DND-41 (cell line): ENCODE measurements around the gene NAT9.

Experiments used
- ATAC-seq: fragments of 200-7000 bp; cut with Tn5 transposase; 3 replicates; pipeline ENCODE4 v1.9.1; 2021; ENCODE audit warnings: low read depth; ENCODE audit not compliant: insufficient read depth
- DNase-seq: peaks from one replicate; pipeline ENCODE4 v3.0.0-alpha.2; 2020
- H2AFZ ChIP-seq: 2 replicates; pipeline ENCODE4 v1.6.0; 2012; ENCODE audit warnings: low read depth, low read length
- H3K27ac ChIP-seq: 2 replicates; pipeline ENCODE4 v1.5.1; 2012; ENCODE audit warnings: low read length, inconsistent platforms
- H3K27me3 ChIP-seq: fragments of 200-600 bp; sonication (generic); 2 replicates; pipeline ENCODE4 v1.6.0; 2012; ENCODE audit warnings: low read length, mild to moderate bottlenecking, inconsistent platforms; ENCODE audit not compliant: insufficient read depth, poor library complexity
- H3K36me3 ChIP-seq: 2 replicates; pipeline ENCODE4 v1.5.1; 2012; ENCODE audit warnings: low read length, inconsistent platforms; ENCODE audit not compliant: insufficient read depth
- H3K4me1 ChIP-seq: 2 replicates; pipeline ENCODE4 v1.5.1; 2012; ENCODE audit warnings: mild to moderate bottlenecking, low read length; ENCODE audit not compliant: insufficient read depth
- H3K4me2 ChIP-seq: 2 replicates; pipeline ENCODE4 v1.6.0; 2012; ENCODE audit warnings: mild to moderate bottlenecking, moderate library complexity, low read length, inconsistent platforms; ENCODE audit not compliant: insufficient read depth
- H3K4me3 ChIP-seq, 2 experiments: fragments of 200-600 bp in 1 of 2; shearing (Covaris generic) in 1 of 2; 2 replicates each; pipeline ENCODE4 v1.5.1; 2012 to 2016; ENCODE audit warnings: inconsistent platforms in 2 of 2, low read length in 2 of 2, mild to moderate bottlenecking in 2 of 2, low read depth in 1 of 2, moderate library complexity in 1 of 2
- H3K79me2 ChIP-seq: 2 replicates; pipeline ENCODE4 v1.6.0; 2012; ENCODE audit warnings: low read length, inconsistent platforms; ENCODE audit not compliant: insufficient read depth
- H3K9ac ChIP-seq: 2 replicates; pipeline ENCODE4 v1.6.0; 2012; ENCODE audit warnings: low read depth, mild to moderate bottlenecking, inconsistent platforms, low read length, moderate library complexity
- H3K9me3 ChIP-seq: 2 replicates; pipeline ENCODE4 v1.5.1; 2012; ENCODE audit warnings: low read length, moderate library complexity, mild to moderate bottlenecking, inconsistent platforms; ENCODE audit not compliant: insufficient read depth, severe bottlenecking
- H4K20me1 ChIP-seq: 2 replicates; pipeline ENCODE4 v1.6.0; 2012; ENCODE audit warnings: low read length; ENCODE audit not compliant: insufficient read depth
- EZH2 ChIP-seq: IDR thresholded peaks from 3 replicates; pipeline ENCODE4 v1.6.1; 2012; ENCODE audit warnings: borderline replicate concordance, low read depth, mild to moderate bottlenecking, moderate library complexity, low read length, inconsistent platforms; ENCODE audit not compliant: severe bottlenecking
- TF ChIP-seq, protein P1 (sequence below): IDR thresholded peaks from 2 replicates; pipeline ENCODE4 v1.5.1; 2012; ENCODE audit warnings: borderline replicate concordance, low read length, moderate library complexity, mild to moderate bottlenecking; ENCODE audit not compliant: poor library complexity, severe bottlenecking; ENCODE audit errors: extremely low read depth

NAT9 gene

DNA sequence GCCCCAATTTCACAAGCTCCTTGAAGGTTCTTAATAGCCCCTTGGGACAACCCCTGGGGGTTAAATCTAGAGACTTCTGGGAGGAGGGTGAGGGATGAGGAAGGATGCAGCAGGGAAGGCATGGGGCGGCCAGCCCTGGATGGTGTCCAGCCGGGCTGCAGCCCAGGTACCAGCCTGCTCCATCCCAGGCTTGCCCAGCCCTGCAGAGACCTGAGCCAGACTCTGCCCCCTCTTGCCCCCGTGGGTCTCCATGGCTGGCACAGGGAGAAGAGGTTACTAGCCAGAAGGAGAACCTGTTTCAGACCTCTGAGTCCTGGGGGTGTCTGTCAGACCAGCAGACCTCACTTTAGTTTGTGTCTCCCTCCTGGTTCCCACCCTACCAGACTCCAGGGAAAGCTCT, 19.3 kb downstream of the NAT9 start:
- H3K9me3 ChIP-seq = no peaks in the 10 kb centered on the region
- no peak for ATAC-seq
- H3K4me1 ChIP-seq = peaks cover 80% of the 10 kb centered on the region
- peaks cover 91% of the 10 kb centered on the region for H4K20me1 ChIP-seq
- H3K36me3 ChIP-seq = peaks cover 72% of the 10 kb centered on the region
- no peak for DNase-seq
- no peak for TF ChIP-seq EZH2
- TF ChIP-seq, protein P1, sequence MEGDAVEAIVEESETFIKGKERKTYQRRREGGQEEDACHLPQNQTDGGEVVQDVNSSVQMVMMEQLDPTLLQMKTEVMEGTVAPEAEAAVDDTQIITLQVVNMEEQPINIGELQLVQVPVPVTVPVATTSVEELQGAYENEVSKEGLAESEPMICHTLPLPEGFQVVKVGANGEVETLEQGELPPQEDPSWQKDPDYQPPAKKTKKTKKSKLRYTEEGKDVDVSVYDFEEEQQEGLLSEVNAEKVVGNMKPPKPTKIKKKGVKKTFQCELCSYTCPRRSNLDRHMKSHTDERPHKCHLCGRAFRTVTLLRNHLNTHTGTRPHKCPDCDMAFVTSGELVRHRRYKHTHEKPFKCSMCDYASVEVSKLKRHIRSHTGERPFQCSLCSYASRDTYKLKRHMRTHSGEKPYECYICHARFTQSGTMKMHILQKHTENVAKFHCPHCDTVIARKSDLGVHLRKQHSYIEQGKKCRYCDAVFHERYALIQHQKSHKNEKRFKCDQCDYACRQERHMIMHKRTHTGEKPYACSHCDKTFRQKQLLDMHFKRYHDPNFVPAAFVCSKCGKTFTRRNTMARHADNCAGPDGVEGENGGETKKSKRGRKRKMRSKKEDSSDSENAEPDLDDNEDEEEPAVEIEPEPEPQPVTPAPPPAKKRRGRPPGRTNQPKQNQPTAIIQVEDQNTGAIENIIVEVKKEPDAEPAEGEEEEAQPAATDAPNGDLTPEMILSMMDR = no peak
- H3K27me3 ChIP-seq = no peaks in the 10 kb centered on the region
- H2AFZ ChIP-seq = no peak overlapping the region
- H3K4me2 ChIP-seq = peak overlapping the region; percentile 32
- peak overlapping the region; percentile 86 for H3K27ac ChIP-seq
- H3K4me3 ChIP-seq = no peak overlapping the region
- H3K79me2 ChIP-seq = peaks cover 100% of the 10 kb centered on the region
- H3K9ac ChIP-seq = peak overlapping the region; percentile 26; the same call in 1 of the 2 replicates

DNA sequence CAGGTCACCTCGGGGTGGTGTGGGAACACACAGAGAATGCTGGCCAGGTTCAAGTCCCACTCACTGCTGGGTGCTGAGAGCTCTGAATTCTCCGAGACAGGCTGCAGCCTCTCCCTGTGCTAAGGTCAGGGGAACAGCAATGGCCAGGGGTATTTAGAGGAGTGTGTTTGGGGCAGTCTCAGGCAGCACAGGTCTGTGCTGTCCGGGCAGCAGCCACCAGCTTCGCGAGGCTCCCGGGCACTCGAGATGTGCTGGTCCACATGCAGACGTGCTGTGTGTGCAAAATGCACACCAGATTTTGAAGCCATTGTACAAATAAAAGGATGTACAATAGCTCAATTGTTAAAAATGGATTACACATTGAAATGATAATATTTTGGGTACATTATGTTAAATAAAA, 20.6 kb downstream of the NAT9 start:
- H4K20me1 ChIP-seq = peaks cover 91% of the 10 kb centered on the region
- TF ChIP-seq, protein P1 = no peak
- peaks cover 89% of the 10 kb centered on the region for H3K4me1 ChIP-seq
- H3K27me3 ChIP-seq = no peaks in the 10 kb centered on the region
- H3K79me2 ChIP-seq = peaks cover 100% of the 10 kb centered on the region
- no peak overlapping the region for H3K4me3 ChIP-seq
- peak overlapping the region; percentile 31; the same call in 1 of the 2 replicates for H3K4me2 ChIP-seq
- no peak overlapping the region; the same call in 1 of the 2 replicates for H3K27ac ChIP-seq
- H3K36me3 ChIP-seq = peaks cover 73% of the 10 kb centered on the region
- ATAC-seq = no peak
- H3K9me3 ChIP-seq = no peaks in the 10 kb centered on the region
- DNase-seq = no peak
- no peak overlapping the region; the same call in 1 of the 2 replicates for H3K9ac ChIP-seq
- no peak overlapping the region for H2AFZ ChIP-seq

DNA sequence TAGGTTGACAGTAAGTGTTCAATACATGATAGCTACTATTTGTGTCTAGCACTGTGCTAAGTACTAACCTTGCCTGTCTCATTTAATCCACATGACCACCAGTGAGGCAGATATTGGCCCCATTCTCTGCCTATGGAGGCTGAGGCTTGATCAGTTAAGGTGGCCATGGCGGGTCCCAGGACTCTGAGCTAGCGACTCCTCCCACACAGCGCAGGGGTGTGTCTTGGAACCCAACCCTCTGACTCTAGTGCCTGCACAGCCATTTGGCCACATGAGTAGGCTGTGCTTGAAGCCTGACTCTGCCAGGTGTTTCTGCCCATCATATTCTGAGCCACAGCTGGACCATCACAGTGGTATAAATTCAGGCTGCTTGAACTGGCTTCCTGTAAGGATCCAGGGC, 21.3 kb downstream of the NAT9 start:
- no peak overlapping the region for H3K9ac ChIP-seq
- H3K79me2 ChIP-seq = peaks cover 100% of the 10 kb centered on the region
- peak overlapping the region; percentile 31; the same call in 1 of the 2 replicates for H3K4me2 ChIP-seq
- H3K4me1 ChIP-seq = peaks cover 89% of the 10 kb centered on the region
- no peaks in the 10 kb centered on the region for H3K27me3 ChIP-seq
- H2AFZ ChIP-seq = no peak overlapping the region
- H3K27ac ChIP-seq = no peak overlapping the region
- H3K36me3 ChIP-seq = peaks cover 73% of the 10 kb centered on the region
- no peaks in the 10 kb centered on the region for H3K9me3 ChIP-seq
- DNase-seq (no peak), ATAC-seq (no peak)
- H3K4me3 ChIP-seq = no peak overlapping the region
- H4K20me1 ChIP-seq = peaks cover 91% of the 10 kb centered on the region
- TF ChIP-seq, protein P1 = no peak
- no peak for TF ChIP-seq EZH2

- H3K4me1 ChIP-seq = peaks cover 76% of the 10 kb centered on the region
- H3K9ac ChIP-seq = peak overlapping the region; percentile 98; the same call in 1 of the 2 replicates
- no peaks in the 10 kb centered on the region for H3K9me3 ChIP-seq
- H2AFZ ChIP-seq = no peak overlapping the region
- 0 out of 2 replicates have a peak overlapping the region, but pooled peaks have one; percentile 31 for H3K27ac ChIP-seq
- TF ChIP-seq, protein P1 = no peak
- TF ChIP-seq EZH2 = no peak
- H3K36me3 ChIP-seq = peaks cover 80% of the 10 kb centered on the region
- ATAC-seq (no peak), DNase-seq (no peak)
- peak overlapping the region in 1 of 2 experiments; percentile 9; a peak in 1 of 4 replicates for H3K4me3 ChIP-seq
- H3K27me3 ChIP-seq = no peaks in the 10 kb centered on the region
- peaks cover 98% of the 10 kb centered on the region for H3K79me2 ChIP-seq
- peak overlapping the region; percentile 100 for H3K4me2 ChIP-seq
- peaks cover 85% of the 10 kb centered on the region for H4K20me1 ChIP-seq
Measured at GRCh38 chr17:74752822-74753401, 23.2 kb downstream of the NAT9 start.
